SK-N-SH (cell line): ENCODE data around the gene NOVA1. TPM values are rescaled to one million over a fixed set of nuclear protein-coding genes. Genes with fewer than 3 reads are reported as not detected.

Source experiments
- CTCF ChIA-PET: fragments of 300-600, 350-600 bp; formaldehyde crosslinking; extraction: SDS; loops from one replicate; lab custom pipeline; 2021; lab: Yijun Ruan, JAX
- POLR2A ChIA-PET: fragments of 350-600 bp; sonication (Branson Sonifier 250); formaldehyde crosslinking; extraction: SDS; loops from one replicate; lab custom pipeline; 2020; ENCODE audit warnings: antibody characterized with exemption, inconsistent platforms; lab: Yijun Ruan, JAX
- DNase-seq: peaks from one replicate; pipeline ENCODE4 v3.0.0; 2012
- H2AFZ ChIP-seq: fragments of 200-600 bp; sonication (generic); 2 replicates; pipeline ENCODE4 v1.8.1; 2016; ENCODE audit warnings: antibody characterized with exemption, mild to moderate bottlenecking, low read depth
- H3F3A ChIP-seq: fragments of 200-600 bp; sonication (generic); replicated peaks from 2 replicates; pipeline ENCODE3; 2016; ENCODE audit warnings: antibody characterized with exemption, mild to moderate bottlenecking; ENCODE audit not compliant: insufficient read depth
- H3K27ac ChIP-seq, 2 experiments: fragments of 200-500 bp in 1 of 2; fragments of 200-600 bp in 1 of 2; sonication (Bioruptor generic) in 1 of 2; sonication (generic), shearing (Covaris generic) in 1 of 2; 2 replicates each; pipeline versions ENCODE4 v1.5.1 to v1.6.1; 2014 to 2016; ENCODE audit warnings: low read depth in 2 of 2, inconsistent platforms in 1 of 2, low read length in 1 of 2, mild to moderate bottlenecking in 1 of 2, mixed read lengths in 1 of 2
- H3K27me3 ChIP-seq: fragments of 200-600 bp; sonication (generic), shearing (Covaris generic); 2 replicates; pipeline ENCODE4 v1.6.1; 2016; ENCODE audit warnings: mixed run types; ENCODE audit not compliant: insufficient read depth
- H3K36me3 ChIP-seq, 2 experiments: fragments of 200-500 bp in 1 of 2; fragments of 200-600 bp in 1 of 2; sonication (Bioruptor generic) in 1 of 2; sonication (generic) in 1 of 2; replicated peaks in 1 of 2; 2 replicates each; pipeline versions ENCODE3 to v1.5.1; 2014 to 2016; ENCODE audit warnings: low read length in 1 of 2, mild to moderate bottlenecking in 1 of 2; ENCODE audit not compliant: insufficient read depth in 2 of 2, control insufficient read depth in 1 of 2
- H3K4me1 ChIP-seq, 2 experiments: fragments of 200-500 bp in 1 of 2; fragments of 200-600 bp in 1 of 2; sonication (Bioruptor generic) in 1 of 2; sonication (generic), shearing (Covaris generic) in 1 of 2; 2 replicates each; pipeline versions ENCODE4 v1.5.1 to v1.6.1; 2014 to 2016; ENCODE audit warnings: low read depth in 1 of 2, low read length in 1 of 2, mixed run types in 1 of 2; ENCODE audit not compliant: insufficient read depth in 2 of 2, control insufficient read depth in 1 of 2
- H3K4me2 ChIP-seq: fragments of 200-600 bp; sonication (generic), shearing (Covaris generic); 2 replicates; pipeline ENCODE4 v1.6.1; 2017; ENCODE audit warnings: mixed run types
- H3K4me3 ChIP-seq, 2 experiments: fragments of 200-500 bp in 1 of 2; fragments of 200-600 bp in 1 of 2; sonication (Bioruptor generic) in 1 of 2; sonication (generic), shearing (Covaris generic) in 1 of 2; 2 replicates each; pipeline versions ENCODE4 v1.5.1 to v1.8.1; 2014 to 2016; ENCODE audit warnings: low read depth in 2 of 2, inconsistent platforms in 1 of 2, low read length in 1 of 2, mild to moderate bottlenecking in 1 of 2, mixed read lengths in 1 of 2, moderate library complexity in 1 of 2
- H3K79me2 ChIP-seq: fragments of 200-600 bp; sonication (generic); 2 replicates; pipeline ENCODE4 v1.8.1; 2017; ENCODE audit warnings: mild to moderate bottlenecking; ENCODE audit not compliant: insufficient read depth
- H3K9ac ChIP-seq: fragments of 200-600 bp; sonication (generic); 2 replicates; pipeline ENCODE4 v1.6.1; 2017; ENCODE audit warnings: mixed run types
- H3K9me2 ChIP-seq: fragments of 200-600 bp; sonication (generic); 2 replicates; pipeline ENCODE4 v1.6.1; 2017; ENCODE audit warnings: mixed run types
- H3K9me3 ChIP-seq: fragments of 200-600 bp; sonication (generic); 2 replicates; pipeline ENCODE4 v1.6.1; 2017; ENCODE audit warnings: mixed run types, mild to moderate bottlenecking, moderate library complexity
- H4K20me1 ChIP-seq: fragments of 200-600 bp; sonication (generic); 2 replicates; pipeline ENCODE4 v1.6.1; 2017; ENCODE audit warnings: mild to moderate bottlenecking, mixed run types; ENCODE audit not compliant: insufficient read depth
- ELF1 ChIP-seq: IDR thresholded peaks from 2 replicates; pipeline ENCODE4 v1.4.0; 2012
- EP300 ChIP-seq, 2 experiments: IDR thresholded peaks; 2 replicates each; pipeline versions ENCODE4 v1.4.0 to v1.6.1; 2012; ENCODE audit warnings: borderline replicate concordance in 1 of 2, low read depth in 1 of 2, low read length in 1 of 2
- EZH2phosphoT487 ChIP-seq: fragments of 200-600 bp; sonication (generic); IDR thresholded peaks from 2 replicates; pipeline ENCODE4 v1.6.1; 2017; ENCODE audit warnings: low read depth, mixed run types, mild to moderate bottlenecking, antibody characterized with exemption, moderate library complexity, borderline replicate concordance
- FOXJ3 ChIP-seq: sonication (generic); formaldehyde crosslinking; IDR thresholded peaks from 2 replicates; pipeline ENCODE4 v1.5.1; 2020; ENCODE audit warnings: mild to moderate bottlenecking, missing genetic modification reagents
- GABPA ChIP-seq: IDR thresholded peaks from 2 replicates; pipeline ENCODE4 v1.4.0; 2012; ENCODE audit warnings: low read depth, mild to moderate bottlenecking
- JUND ChIP-seq: IDR thresholded peaks from 2 replicates; pipeline ENCODE4 v1.4.0; 2012
- MEF2A ChIP-seq: IDR thresholded peaks from 2 replicates; pipeline ENCODE4 v1.4.0; 2012; ENCODE audit warnings: low read depth, borderline replicate concordance
- POLR2AphosphoS5 ChIP-seq: IDR thresholded peaks from 2 replicates; pipeline ENCODE4 v1.6.1; 2012; ENCODE audit warnings: low read depth, low read length
- RCOR1 ChIP-seq: fragments of 150-350 bp; IDR thresholded peaks from 2 replicates; pipeline ENCODE4 v1.6.1; 2017; ENCODE audit warnings: antibody characterized with exemption, low read length
- RFX5 ChIP-seq: IDR thresholded peaks from 2 replicates; pipeline ENCODE4 v1.6.1; 2012; ENCODE audit warnings: mild to moderate bottlenecking, improper control_type of control experiment, low read length
- RXRA ChIP-seq: IDR thresholded peaks from 2 replicates; pipeline ENCODE4 v1.4.0; 2012; ENCODE audit warnings: low read depth, mild to moderate bottlenecking, borderline replicate concordance
- SMC3 ChIP-seq: IDR thresholded peaks from 2 replicates; pipeline ENCODE4 v1.6.1; 2012; ENCODE audit warnings: low read depth, low read length, improper control_type of control experiment
- TAF1 ChIP-seq: IDR thresholded peaks from 2 replicates; pipeline ENCODE4 v1.6.1; 2012; ENCODE audit warnings: low read depth, mild to moderate bottlenecking, low read length, moderate library complexity, borderline replicate concordance
- TEAD4 ChIP-seq: IDR thresholded peaks from 2 replicates; pipeline ENCODE4 v1.4.0; 2012; ENCODE audit warnings: mild to moderate bottlenecking, borderline replicate concordance; ENCODE audit not compliant: insufficient read depth
- YY1 ChIP-seq: IDR thresholded peaks from 2 replicates; pipeline ENCODE4 v1.4.0; 2012; ENCODE audit warnings: low read depth, mild to moderate bottlenecking
- WGBS: methylation state at CpG from one replicate; pipeline ENCODE4 v1.1.6; 2017; ENCODE audit warnings: low lambda C conversion rate; 5-methylcytosine and 5-hydroxymethylcytosine counted together
- polyA plus RNA-seq, 3 experiments: library from polyadenylated mRNA; depleted of rRNA; stranded (reverse); fragments of >200 nt; gene quantifications; 2 replicates each; pipeline ENCODE4 v1.2.3, GENCODE V29; 2012
- TF ChIP-seq, protein P1 (sequence below): IDR thresholded peaks from 2 replicates; pipeline ENCODE4 v1.6.1; 2012; ENCODE audit warnings: mild to moderate bottlenecking, low read depth, low read length, moderate library complexity
- TF ChIP-seq, protein P2 (sequence below): IDR thresholded peaks from 2 replicates; pipeline ENCODE4 v1.4.0; 2012; ENCODE audit warnings: low read depth
- TF ChIP-seq, protein P3 (sequence below): IDR thresholded peaks from 2 replicates; pipeline ENCODE4 v1.4.0; 2012; ENCODE audit warnings: low read depth, borderline replicate concordance
- TF ChIP-seq, protein P4 (sequence below): IDR thresholded peaks from 2 replicates; pipeline ENCODE4 v1.4.0; 2012; ENCODE audit warnings: low read depth, borderline replicate concordance

Gene NOVA1
- polyA plus RNA-seq, 1 of the 3 experiments (the other 2 are of a cell fraction): 0.44 TPM

DNA sequence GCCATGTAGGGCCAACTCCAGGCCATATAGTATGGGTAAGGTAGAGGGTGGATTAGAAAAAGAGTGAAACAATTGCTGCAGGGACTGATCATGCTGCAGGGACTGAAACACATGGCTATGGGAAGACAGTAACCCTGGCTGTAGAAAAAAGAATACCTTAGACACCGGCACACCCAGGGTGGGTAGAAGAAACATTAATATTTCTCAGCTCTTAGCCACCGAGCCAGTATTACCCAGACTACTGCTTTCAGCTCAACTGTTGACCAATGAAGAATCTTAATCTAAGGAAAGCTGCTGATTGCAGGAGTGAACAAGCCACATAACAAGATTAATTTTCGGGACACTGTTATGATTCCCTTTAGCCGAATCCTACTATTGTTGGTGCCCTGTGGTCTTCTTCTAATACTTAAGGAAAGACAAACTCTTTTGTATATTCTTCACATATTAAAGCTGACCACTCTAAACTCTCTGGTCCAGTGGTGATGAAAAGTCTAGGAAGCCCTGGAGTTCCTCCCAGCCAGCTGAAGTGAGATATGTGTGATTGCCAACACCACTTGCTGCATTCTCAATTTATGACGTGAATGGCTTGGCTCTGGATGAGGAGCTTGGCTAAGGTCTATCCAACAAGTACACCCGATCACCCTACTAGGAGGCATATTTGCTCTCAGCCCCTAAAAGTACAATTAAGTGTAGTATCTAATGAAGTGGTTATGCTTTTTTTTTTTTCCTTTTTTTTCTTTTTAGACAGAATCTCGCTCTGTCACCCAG, 69.2 kb downstream of the NOVA1 start (continued):
- TF ChIP-seq FOXJ3 (CRISPR knock-in tag) (no peak), TEAD4 (no peak), JUND (no peak), YY1 (no peak), POLR2AphosphoS5 (no peak)
- TF ChIP-seq, protein P1, sequence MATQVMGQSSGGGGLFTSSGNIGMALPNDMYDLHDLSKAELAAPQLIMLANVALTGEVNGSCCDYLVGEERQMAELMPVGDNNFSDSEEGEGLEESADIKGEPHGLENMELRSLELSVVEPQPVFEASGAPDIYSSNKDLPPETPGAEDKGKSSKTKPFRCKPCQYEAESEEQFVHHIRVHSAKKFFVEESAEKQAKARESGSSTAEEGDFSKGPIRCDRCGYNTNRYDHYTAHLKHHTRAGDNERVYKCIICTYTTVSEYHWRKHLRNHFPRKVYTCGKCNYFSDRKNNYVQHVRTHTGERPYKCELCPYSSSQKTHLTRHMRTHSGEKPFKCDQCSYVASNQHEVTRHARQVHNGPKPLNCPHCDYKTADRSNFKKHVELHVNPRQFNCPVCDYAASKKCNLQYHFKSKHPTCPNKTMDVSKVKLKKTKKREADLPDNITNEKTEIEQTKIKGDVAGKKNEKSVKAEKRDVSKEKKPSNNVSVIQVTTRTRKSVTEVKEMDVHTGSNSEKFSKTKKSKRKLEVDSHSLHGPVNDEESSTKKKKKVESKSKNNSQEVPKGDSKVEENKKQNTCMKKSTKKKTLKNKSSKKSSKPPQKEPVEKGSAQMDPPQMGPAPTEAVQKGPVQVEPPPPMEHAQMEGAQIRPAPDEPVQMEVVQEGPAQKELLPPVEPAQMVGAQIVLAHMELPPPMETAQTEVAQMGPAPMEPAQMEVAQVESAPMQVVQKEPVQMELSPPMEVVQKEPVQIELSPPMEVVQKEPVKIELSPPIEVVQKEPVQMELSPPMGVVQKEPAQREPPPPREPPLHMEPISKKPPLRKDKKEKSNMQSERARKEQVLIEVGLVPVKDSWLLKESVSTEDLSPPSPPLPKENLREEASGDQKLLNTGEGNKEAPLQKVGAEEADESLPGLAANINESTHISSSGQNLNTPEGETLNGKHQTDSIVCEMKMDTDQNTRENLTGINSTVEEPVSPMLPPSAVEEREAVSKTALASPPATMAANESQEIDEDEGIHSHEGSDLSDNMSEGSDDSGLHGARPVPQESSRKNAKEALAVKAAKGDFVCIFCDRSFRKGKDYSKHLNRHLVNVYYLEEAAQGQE: no peak
- TF ChIP-seq, protein P2, sequence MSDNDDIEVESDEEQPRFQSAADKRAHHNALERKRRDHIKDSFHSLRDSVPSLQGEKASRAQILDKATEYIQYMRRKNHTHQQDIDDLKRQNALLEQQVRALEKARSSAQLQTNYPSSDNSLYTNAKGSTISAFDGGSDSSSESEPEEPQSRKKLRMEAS: no peak

DNA sequence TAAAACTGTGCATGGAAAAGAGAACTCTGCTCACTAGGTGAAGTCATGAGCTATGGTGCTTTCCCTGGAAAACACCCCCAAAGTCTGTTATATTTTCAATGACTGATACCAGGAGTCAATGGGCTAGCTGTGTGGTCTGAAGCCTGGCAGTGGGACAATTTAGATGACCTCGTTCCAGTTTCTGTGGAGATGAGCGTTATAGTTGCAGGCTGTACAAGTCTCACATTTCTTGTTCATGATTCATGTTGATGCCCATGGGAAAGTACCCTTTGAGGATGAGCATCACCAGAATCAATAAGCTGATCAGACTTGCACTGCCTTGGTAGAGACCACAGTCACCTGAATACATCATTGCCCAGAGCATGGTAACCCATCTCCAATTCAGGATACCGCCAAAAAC, 70.7 kb downstream of the NOVA1 start:
- H3K27ac ChIP-seq: no peak overlapping the region
- H3K27me3 ChIP-seq: no peaks in the 10 kb centered on the region
- no peak overlapping the region for H3K4me2 ChIP-seq
- TF ChIP-seq EP300 (IDR thresholded peaks at IDR 0.05; ENCODE audit: borderline replicate concordance in 1 of 2, low read depth in 1 of 2, low read length in 1 of 2) (no peak), TAF1 (no peak), SMC3 (no peak), RCOR1 (no peak), RFX5 (no peak), RXRA (no peak), GABPA (no peak), MEF2A (no peak), ELF1 (no peak), EZH2phosphoT487 (no peak)
- TF ChIP-seq, protein P3, sequence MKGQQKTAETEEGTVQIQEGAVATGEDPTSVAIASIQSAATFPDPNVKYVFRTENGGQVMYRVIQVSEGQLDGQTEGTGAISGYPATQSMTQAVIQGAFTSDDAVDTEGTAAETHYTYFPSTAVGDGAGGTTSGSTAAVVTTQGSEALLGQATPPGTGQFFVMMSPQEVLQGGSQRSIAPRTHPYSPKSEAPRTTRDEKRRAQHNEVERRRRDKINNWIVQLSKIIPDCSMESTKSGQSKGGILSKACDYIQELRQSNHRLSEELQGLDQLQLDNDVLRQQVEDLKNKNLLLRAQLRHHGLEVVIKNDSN: no peak
- TF ChIP-seq, protein P4, sequence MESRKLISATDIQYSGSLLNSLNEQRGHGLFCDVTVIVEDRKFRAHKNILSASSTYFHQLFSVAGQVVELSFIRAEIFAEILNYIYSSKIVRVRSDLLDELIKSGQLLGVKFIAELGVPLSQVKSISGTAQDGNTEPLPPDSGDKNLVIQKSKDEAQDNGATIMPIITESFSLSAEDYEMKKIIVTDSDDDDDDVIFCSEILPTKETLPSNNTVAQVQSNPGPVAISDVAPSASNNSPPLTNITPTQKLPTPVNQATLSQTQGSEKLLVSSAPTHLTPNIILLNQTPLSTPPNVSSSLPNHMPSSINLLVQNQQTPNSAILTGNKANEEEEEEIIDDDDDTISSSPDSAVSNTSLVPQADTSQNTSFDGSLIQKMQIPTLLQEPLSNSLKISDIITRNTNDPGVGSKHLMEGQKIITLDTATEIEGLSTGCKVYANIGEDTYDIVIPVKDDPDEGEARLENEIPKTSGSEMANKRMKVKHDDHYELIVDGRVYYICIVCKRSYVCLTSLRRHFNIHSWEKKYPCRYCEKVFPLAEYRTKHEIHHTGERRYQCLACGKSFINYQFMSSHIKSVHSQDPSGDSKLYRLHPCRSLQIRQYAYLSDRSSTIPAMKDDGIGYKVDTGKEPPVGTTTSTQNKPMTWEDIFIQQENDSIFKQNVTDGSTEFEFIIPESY: no peak
- ChIA-PET POLR2A (no interaction called here), CTCF (no interaction called here)
- H3K4me1 ChIP-seq: no peaks in the 10 kb centered on the region; a peak in 1 of 4 replicates
- WGBS: 42% methylated on average over 3 of the region's 3 CpGs
- no peak for DNase-seq
- no peaks in the 10 kb centered on the region for H3K36me3 ChIP-seq
- no peaks in the 10 kb centered on the region for H3K9me2 ChIP-seq
- H3K9me3 ChIP-seq: no peaks in the 10 kb centered on the region
- no peak overlapping the region for H3K4me3 ChIP-seq
- no peak overlapping the region for H3K9ac ChIP-seq
- no peaks in the 10 kb centered on the region for H3F3A ChIP-seq
- no peaks in the 10 kb centered on the region for H3K79me2 ChIP-seq
- H2AFZ ChIP-seq: no peak overlapping the region
- H4K20me1 ChIP-seq: no peaks in the 10 kb centered on the region
